Measurements from ENCODE around the gene NACA. TPM values are rescaled to one million over a fixed set of nuclear protein-coding genes. Genes with fewer than 3 reads are reported as not detected.

The NACA gene
- total and polyA plus RNA-seq, 2 experiments from 2014 or later = 1,081 to 2,495 TPM

DNA sequence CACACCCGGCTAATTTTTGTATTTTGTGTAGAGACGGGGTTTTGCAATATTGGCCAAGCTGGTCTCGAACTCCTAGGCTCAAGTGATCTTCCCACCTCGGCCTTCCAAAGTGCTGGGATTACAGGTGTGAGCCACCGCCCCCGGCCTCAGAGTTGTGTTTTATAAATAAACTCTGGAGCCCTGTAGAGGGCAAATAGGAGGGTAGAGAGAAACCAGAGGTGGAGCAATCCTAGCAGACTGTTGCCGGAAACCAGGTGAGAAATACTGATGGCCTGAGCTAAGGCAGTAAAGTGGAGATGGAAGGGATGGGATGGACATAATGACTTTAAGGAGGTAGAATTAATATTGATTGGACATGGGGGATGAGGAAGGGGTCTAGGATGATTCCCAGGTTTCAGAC lies 35.4 kb upstream of the NACA start:
- no peaks in the 10 kb centered on the region for H3K36me3 ChIP-seq (ENCODE audit: insufficient read depth)
- H2AFZ ChIP-seq = no peak overlapping the region
- Mint-ChIP-seq H3K9me3 (peaks cover 4% of the 10 kb centered on the region; the same call in 2 of the 3 replicates), H3K27ac (no peak overlapping the region), H3K4me1 (peaks cover 6% of the 10 kb centered on the region), H3K36me3 (ENCODE audit: low read depth) (peaks cover 4% of the 10 kb centered on the region; the same call in 2 of the 3 replicates), H3K4me3 (no peak overlapping the region), H3K27me3 (ENCODE audit: insufficient read depth, low read depth, poor library complexity) (peaks cover 3% of the 10 kb centered on the region)
- DNase-seq (ENCODE audit: low spot score) (no peak), ATAC-seq (no peak)
- no peaks in the 10 kb centered on the region for H3K27me3 ChIP-seq (ENCODE audit: insufficient read depth)
- no peaks in the 10 kb centered on the region; the same call in 1 of the 2 replicates for H3F3A ChIP-seq (replicated peaks; ENCODE audit: low read depth)
- H3K4me2 ChIP-seq = no peak overlapping the region
- no peak for TF ChIP-seq EZH2 (IDR thresholded peaks at IDR 0.05; ENCODE audit: low read depth, unreplicated experiment)
- no peak for TF ChIP-seq JUNB (IDR thresholded peaks at IDR 0.05; ENCODE audit: unreplicated experiment)
- no peak for TF ChIP-seq POLR2AphosphoS5 (IDR thresholded peaks at IDR 0.05; ENCODE audit: low read depth)
- no peak overlapping the region for H3K4me3 ChIP-seq
- H3K9me2 ChIP-seq (ENCODE audit: insufficient read depth) = no peaks in the 10 kb centered on the region
- no peaks in the 10 kb centered on the region for H3K79me2 ChIP-seq (replicated peaks; ENCODE audit: insufficient read depth)
- peaks cover 2% of the 10 kb centered on the region; the same call in 1 of the 2 replicates for H3K4me1 ChIP-seq (ENCODE audit: insufficient read depth)
- H3K27ac ChIP-seq (ENCODE audit: low read depth) = no peak overlapping the region
- H4K20me1 ChIP-seq (replicated peaks; ENCODE audit: insufficient read depth) = no peaks in the 10 kb centered on the region

GRCh38 chr12:56759263-56759908 lies 34.3 kb upstream of the NACA start:
- Mint-ChIP-seq H3K9me3 (peaks cover 4% of the 10 kb centered on the region; the same call in 2 of the 3 replicates), H3K4me3 (no peak overlapping the region), H3K36me3 (ENCODE audit: low read depth) (peaks cover 4% of the 10 kb centered on the region; the same call in 2 of the 3 replicates), H3K27ac (no peak overlapping the region), H3K27me3 (ENCODE audit: insufficient read depth, low read depth, poor library complexity) (peaks cover 3% of the 10 kb centered on the region), H3K4me1 (peaks cover 6% of the 10 kb centered on the region)
- Histone ChIP-seq H2AFZ (no peak overlapping the region), H3K9me2 (ENCODE audit: insufficient read depth) (no peaks in the 10 kb centered on the region), H3K36me3 (ENCODE audit: insufficient read depth) (no peaks in the 10 kb centered on the region), H3K4me1 (ENCODE audit: insufficient read depth) (no peaks in the 10 kb centered on the region), H3K27me3 (ENCODE audit: insufficient read depth) (no peaks in the 10 kb centered on the region), H3K79me2 (replicated peaks; ENCODE audit: insufficient read depth) (no peaks in the 10 kb centered on the region), H4K20me1 (replicated peaks; ENCODE audit: insufficient read depth) (no peaks in the 10 kb centered on the region), H3K27ac (ENCODE audit: low read depth) (no peak overlapping the region), H3F3A (replicated peaks; ENCODE audit: low read depth) (no peaks in the 10 kb centered on the region), H3K4me3 (no peak overlapping the region), H3K4me2 (no peak overlapping the region)
- ATAC-seq (no peak), DNase-seq (ENCODE audit: low spot score) (no peak)
- TF ChIP-seq ZNF114 (CRISPR knock-in tag; IDR thresholded peaks at IDR 0.05) (no peak), EZH2 (IDR thresholded peaks at IDR 0.05; ENCODE audit: low read depth, unreplicated experiment) (no peak), NANOG (IDR thresholded peaks at IDR 0.05; ENCODE audit: borderline replicate concordance) (no peak), POLR2AphosphoS5 (IDR thresholded peaks at IDR 0.05; ENCODE audit: low read depth) (no peak), ZNF331 (CRISPR knock-in tag; IDR thresholded peaks at IDR 0.05; ENCODE audit: low read depth) (no peak), REST (IDR thresholded peaks at IDR 0.05; ENCODE audit: unreplicated experiment) (no peak)
